HG02840 (cell line): Measurements from ENCODE around the gene CYGB.
"Not testable (repeated sequence)": the region's sequence is repeated elsewhere in the genome, so short reads cannot be mapped to it uniquely, and the experiment has no call there.

Source experiments
- ATAC-seq: cut with Tn5 transposase; IDR thresholded peaks from one replicate; pipeline ENCODE4 v1.9.1; 2021; ENCODE audit warnings: mild to moderate bottlenecking, moderate library complexity, moderate number of reproducible peaks; ENCODE audit not compliant: unreplicated experiment, low FRiP score

CYGB gene

DNA sequence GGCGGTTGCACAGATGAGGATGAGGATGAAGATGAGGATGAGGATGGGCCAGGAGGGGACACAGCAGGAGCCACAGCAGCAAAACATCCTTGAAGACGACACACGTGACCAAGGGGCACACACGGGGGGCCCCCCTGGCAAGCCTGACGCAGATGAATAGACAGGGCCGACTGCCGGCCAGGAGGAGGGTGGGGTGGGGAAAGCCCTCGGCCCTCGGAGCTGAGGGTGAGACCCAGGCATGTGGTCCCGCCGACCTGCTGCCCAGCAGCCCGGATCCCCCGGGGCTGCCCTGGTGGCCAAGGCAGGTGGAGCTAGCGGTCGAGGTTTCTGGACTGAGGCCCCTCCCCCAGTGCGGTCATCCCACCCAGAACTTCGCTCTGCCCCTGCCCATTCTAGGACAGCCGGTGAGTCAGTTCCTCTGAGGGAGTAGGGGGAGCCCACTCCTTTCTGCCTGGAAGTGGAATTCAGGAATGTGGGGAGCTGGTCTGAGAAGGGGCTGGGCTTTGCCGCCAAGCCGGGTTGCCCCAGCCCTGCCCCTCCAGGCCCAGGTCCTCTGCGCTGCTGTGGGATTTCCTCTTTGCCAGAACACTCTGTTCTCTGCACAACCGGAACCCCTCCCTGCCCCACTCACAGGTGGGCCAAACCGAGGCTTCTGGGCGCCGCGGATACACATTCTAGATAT is 9.9 kb downstream of the CYGB start:
- ATAC-seq, result no peak

DNA sequence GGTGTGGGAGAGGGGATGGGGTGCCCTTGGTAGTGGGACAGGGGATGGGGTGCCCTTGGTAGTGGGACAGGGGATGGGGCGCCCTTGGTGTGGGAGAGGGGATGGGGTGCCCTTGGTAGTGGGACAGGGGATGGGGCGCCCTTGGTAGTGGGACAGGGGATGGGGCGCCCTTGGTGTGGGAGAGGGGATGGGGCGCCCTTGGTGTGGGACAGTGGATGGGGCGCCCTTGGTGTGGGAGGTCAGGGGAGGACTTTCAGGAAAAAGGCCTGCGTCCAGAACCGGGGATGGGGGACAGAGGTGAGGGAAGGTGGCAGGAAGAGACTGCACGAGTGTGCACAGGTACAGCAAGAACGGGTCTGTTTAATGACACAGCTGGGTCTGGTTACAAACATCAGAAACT is 10.5 kb downstream of the CYGB start:
- not testable (repeated sequence) for ATAC-seq

DNA sequence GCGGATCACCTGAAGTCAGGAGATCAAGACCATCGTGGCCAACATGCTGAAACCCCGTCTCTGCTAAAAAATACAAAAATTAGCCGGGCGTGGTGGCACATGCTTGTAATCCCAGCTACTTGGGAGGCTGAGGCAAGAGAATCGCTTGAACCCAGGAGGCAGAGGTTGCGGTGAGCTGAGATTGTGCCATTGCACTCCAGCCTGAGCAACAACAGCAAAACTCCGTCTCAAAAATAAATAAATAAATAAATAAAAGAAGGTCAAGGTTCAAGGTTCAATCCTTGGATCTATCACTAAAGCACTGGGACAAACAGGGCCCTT is 12.0 kb downstream of the CYGB start:
- ATAC-seq, result not testable (repeated sequence)

DNA sequence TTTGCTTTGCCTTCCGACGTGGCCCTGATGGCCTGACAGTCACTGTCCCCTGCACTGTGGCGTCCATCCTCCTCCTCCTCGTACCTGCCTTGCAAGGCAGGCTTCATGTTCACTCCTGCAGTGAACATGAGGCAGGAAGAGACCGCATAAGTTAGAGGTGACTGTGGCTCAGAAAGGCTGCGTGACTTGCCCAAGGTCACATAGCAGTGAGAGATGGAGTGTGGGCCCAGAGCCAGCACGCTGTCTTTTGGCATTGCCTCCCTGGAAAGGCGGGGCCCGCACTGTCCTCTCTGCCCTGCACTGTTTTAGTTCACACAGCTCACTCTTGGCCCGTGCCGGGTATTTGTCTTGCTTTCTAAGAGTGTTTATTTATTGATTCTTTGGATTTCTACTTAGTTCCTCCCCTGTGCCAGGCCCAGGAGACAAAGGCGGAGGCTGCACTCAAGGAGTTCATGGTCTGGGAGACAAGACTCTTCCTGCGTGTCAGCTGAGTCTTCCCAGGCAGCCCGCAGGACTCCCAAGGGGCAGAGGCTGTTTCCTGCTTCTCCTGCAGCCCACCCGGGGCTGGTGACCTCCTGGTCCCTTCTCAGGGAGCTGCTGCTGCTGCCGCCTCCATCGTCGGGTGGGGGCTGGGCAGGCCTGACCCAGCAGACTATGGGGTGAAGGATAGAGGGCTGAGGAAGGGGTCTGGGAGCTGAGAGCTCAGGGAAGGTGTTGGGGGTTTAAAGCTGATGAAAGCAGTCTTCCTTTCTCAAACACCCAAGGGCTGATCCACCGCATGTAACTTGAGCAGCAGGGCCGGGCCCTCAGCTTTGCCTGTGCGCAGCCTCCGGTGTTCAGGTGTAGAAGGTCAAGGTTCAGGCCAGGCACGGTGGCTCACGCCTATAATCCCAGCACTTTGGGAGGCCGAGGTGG is 12.7 kb downstream of the CYGB start:
- no peak for ATAC-seq

GRCh38 chr17:76523084-76524037 is 14.1 kb downstream of the CYGB start:
- ATAC-seq, result no peak

DNA sequence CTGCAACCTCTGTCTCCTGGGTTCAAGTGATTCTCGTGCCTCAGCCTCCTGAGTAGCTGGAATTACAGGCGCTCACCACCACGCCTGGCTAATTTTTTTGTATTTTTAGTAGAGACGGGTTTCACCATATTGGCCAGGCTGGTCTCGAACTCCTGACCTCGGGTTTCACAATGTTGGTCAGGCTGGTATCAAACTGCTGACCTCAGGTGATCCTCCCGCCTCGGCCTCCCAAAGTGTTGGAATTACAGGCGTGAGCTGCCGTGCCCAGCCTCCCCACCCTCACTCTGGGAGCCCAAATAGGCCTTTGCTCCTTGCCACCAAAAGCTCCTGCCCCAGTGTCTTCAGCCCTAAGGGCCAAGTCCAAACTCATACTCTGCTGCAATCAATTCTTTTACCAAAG is 15.8 kb downstream of the CYGB start:
- not testable (repeated sequence) for ATAC-seq

- ATAC-seq, result no peak
Measured at GRCh38 chr17:76521262-76521661, 16.2 kb downstream of the CYGB start.

DNA sequence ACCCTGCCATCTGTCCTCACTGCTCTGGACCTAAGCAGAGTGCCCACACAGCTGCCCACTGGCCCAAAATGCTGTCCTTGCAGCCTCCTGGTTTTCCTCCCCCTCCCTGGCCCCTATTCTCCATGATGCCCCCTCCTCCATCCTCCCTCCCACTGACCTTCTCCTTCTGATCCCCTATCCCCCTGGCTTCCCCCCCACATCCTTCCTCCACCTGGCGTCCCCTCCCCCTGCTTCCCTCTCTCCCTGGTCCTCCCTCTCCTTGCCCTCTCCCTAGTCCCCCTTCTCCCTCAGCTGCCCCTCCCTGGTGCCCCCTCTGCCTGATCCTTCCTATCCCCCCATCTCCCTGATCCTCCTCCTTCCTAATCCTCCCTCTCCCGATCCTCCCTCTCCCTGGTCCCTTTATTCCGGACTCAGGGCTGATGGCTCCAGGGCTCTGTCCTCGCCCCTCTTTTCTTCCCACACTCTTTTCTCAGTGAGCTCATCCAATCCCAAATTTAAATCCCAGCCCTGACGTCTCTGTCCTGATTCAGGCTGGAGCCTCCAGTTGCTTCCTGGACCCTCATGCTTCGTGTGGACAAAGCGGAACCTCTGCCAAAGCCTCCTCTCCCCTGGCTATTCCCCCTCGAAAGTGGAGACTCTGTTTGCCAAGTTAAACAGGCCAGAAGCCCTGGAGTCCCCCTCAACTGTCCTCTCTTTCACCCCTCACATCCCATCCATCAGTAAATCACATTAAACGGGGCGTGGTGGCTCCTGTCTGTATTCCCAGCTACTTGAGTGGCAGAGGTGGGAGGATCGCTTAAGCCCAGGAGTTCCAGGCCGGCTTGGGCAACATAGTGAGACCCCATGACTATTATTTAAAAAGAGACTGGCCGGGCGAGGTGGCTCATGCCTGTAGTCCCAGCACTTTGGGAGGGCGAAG is 18.2 kb downstream of the CYGB start:
- no peak for ATAC-seq

DNA sequence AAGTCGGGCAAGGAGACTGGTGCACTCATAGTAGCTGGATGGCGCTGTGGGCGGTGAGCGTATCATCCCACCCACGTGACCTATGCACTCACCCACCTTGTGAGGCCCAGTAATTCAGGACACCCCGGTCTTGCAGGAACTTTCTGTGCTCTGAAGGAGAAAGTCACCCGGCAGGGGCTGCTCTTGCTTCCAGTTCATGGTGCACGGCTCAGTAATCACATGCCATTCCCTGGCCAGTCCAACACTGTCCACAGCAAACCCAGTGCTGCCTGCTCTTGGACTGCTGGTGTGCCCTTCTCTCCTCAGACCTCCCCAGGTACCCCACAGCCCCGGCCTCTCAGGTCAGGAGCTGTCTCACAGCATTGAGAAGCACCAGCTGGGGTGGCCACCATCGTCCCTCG is 19.9 kb downstream of the CYGB start:
- ATAC-seq, result no peak

- ATAC-seq, result no peak
Measured at GRCh38 chr17:76515274-76515949, 22.1 kb downstream of the CYGB start.

- not testable (repeated sequence) for ATAC-seq
Measured at GRCh38 chr17:76514355-76514754, 23.2 kb downstream of the CYGB start.

GRCh38 chr17:76513306-76513692 is 24.2 kb downstream of the CYGB start:
- no peak for ATAC-seq

DNA sequence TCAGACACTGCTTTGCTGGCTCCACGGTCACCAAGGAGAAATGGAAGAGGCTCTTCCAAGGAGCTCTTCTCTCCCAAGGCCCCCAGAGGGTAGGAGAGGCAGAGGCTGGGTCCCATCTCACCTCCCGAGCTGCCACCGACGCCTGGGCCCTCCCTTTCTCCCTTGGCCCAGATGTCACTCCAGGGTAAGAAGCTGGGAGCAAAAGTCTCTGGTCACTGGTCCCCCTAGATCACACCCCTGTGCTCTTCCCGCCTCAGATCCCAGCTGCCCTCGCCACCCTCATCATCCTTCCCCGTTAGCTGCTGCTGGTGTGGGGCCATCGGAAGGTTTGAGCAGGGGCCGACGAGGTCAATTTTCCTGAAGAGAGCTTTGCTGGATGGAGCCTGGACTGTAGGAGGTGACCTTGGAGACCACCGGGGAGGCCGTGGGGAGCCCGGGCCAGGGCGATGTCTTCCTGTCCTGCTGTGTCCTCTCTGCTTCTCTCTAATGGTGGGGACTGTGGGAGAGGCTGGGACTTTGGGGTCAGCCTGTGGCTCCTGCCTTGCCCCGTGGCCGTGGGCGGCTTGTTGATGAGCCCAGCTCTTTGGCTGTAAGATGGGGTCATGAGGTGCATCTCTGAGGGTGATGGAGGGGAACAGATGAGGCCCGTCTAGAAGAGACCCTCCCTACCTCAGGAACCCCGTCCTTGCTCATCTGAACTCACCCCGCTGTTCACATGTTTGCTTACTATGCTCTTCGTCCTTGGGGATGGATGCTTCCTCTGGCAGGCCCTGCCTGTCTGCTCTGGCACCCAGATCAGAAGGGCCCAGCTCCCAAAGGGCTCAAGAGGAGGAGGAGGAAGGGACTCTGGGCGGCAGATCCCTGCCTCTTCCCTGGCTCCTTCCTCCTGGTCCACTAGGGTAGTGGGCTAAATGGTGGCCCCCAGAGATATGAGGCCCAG is 24.9 kb downstream of the CYGB start:
- no peak for ATAC-seq

- no peak for ATAC-seq
Measured at GRCh38 chr17:76511668-76512365, 25.7 kb downstream of the CYGB start.

- no peak for ATAC-seq
Measured at GRCh38 chr17:76510831-76511244, 26.7 kb downstream of the CYGB start.

DNA sequence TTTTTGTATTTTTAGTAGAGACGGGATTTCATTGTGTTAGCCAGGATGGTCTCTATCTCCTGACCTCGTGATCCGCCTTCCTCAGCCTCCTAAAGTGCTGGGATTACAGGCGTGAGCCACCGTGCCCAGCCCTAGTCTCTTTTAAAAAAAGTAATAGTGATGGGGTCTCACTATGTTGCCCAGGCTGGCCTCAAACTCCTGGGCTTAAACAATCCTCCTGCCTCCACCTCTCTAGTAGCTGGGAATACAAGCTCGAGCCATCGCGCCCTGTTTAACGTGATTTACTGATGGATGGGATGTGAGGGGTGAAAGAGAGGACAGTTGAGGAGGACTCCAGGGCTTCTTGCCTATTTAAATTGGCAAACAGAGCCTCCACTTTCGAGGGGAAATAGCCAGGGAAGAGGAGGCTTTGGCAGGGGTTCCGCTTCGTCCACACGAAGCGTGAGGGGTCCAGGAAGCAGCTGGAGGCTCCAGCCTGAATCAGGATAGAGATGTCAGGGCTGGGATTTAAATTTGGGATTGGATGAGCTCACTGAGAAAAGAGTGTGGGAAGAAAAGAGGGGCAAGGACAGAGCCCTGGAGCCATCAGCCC is 28.9 kb downstream of the CYGB start:
- not testable (repeated sequence) for ATAC-seq
